ENCODE results near the gene KRTAP19-7. TPM values are rescaled to one million over a fixed set of nuclear protein-coding genes. Genes with fewer than 3 reads are reported as not detected.

KRTAP19-7 gene
- total RNA-seq, 1 donor from 2014 or later: not detected

DNA sequence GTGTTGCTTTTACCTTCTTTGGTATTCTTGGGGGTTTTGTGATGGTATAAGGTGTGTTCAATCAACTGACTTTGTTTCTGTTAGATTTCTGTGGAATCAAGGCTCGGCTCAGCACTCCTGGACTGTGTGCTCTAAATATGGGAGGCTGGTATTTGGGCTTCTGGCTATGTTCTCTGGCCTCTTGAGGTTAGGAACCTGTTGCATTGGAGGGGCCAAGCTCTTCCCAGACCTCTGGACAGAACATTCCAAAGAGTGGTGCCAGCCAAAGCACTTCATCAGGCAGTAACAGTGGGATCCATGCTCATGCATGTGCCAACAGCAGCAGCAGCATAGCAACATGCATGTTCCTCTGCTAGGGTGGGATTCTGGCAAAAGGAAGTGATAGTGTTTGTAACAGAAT lies 8.3 kb downstream of the KRTAP19-7 start:
- peaks cover 44% of the 10 kb centered on the region for H3K9me3 Mint-ChIP-seq (ENCODE audit: low read depth)
- no peaks in the 10 kb centered on the region for H3K27me3 Mint-ChIP-seq (ENCODE audit: low read depth)
- H3K4me3 Mint-ChIP-seq (ENCODE audit: unreplicated experiment): no peak overlapping the region
- no peak for DNase-seq (ENCODE audit: low spot score)
- H3K4me1 Mint-ChIP-seq (ENCODE audit: low read depth): no peaks in the 10 kb centered on the region
- TF ChIP-seq, protein P1, sequence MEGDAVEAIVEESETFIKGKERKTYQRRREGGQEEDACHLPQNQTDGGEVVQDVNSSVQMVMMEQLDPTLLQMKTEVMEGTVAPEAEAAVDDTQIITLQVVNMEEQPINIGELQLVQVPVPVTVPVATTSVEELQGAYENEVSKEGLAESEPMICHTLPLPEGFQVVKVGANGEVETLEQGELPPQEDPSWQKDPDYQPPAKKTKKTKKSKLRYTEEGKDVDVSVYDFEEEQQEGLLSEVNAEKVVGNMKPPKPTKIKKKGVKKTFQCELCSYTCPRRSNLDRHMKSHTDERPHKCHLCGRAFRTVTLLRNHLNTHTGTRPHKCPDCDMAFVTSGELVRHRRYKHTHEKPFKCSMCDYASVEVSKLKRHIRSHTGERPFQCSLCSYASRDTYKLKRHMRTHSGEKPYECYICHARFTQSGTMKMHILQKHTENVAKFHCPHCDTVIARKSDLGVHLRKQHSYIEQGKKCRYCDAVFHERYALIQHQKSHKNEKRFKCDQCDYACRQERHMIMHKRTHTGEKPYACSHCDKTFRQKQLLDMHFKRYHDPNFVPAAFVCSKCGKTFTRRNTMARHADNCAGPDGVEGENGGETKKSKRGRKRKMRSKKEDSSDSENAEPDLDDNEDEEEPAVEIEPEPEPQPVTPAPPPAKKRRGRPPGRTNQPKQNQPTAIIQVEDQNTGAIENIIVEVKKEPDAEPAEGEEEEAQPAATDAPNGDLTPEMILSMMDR (IDR thresholded peaks at IDR 0.05): no peak
- H3K36me3 Mint-ChIP-seq (ENCODE audit: low read depth): no peaks in the 10 kb centered on the region
- H3K27ac Mint-ChIP-seq (ENCODE audit: unreplicated experiment): no peak overlapping the region

DNA sequence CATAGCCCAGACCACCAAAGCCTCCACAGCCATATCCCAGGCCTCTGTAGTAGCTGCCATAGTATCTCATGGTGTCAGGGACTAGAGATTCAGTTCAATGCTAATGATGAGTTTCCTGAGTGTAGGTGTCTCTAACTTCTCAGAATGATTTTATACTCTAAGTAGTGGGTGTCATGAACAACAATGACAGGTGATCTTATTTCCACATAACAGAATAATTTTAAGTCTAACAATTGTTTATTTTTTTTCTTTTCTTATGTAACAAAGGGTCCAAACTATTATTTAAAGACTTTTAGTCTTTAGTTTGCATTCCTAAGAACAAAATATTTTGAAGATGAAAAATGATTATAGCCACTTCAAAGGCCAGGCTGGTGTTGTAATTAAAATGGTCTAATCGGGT lies 19.4 kb downstream of the KRTAP19-7 start, which contains the start of gene KRTAP19-6:
TSS of gene KRTAP19-6 (minus strand) at position 101 of the 400 bp plus-strand sequence. CDS start at position 70, 31 bp downstream.
- no peaks in the 10 kb centered on the region for H3K27me3 Mint-ChIP-seq (ENCODE audit: low read depth)
- TF ChIP-seq, protein P1 (IDR thresholded peaks at IDR 0.05): no peak
- no peak within 1 kb of the TSS for H3K4me3 Mint-ChIP-seq (ENCODE audit: unreplicated experiment)
- DNase-seq (ENCODE audit: low spot score): no peak
- peaks cover 7% of the 10 kb centered on the region for H3K9me3 Mint-ChIP-seq (ENCODE audit: low read depth)
- peaks cover 4% of the 10 kb centered on the region for H3K36me3 Mint-ChIP-seq (ENCODE audit: low read depth)
- H3K4me1 Mint-ChIP-seq (ENCODE audit: low read depth): no peaks in the 10 kb centered on the region
- no peak within 1 kb of the TSS for H3K27ac Mint-ChIP-seq (ENCODE audit: unreplicated experiment)

DNA sequence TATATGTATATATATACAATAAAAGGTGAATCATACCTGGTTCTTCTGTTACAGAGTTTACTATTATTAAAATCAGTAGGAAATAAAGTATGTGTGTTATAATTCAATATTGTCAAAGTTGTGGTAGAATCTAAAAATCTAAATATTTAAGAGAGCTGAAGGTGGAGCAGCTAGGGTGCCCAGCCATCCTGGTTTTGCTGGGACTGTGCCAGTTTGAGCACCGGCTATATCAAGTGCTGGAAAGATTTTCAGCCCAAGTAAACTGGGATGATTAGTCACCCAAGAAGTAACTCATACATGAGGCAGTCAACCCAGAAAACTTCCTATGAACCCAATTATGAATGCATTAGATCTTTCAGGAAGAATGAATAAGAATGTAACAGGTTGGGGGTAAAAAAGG lies 42.2 kb downstream of the KRTAP19-7 start:
- no peak for DNase-seq (ENCODE audit: low spot score)
- Mint-ChIP-seq H3K9me3 (ENCODE audit: low read depth) (peaks cover 15% of the 10 kb centered on the region), H3K27me3 (ENCODE audit: low read depth) (peaks cover 3% of the 10 kb centered on the region), H3K4me1 (ENCODE audit: low read depth) (no peaks in the 10 kb centered on the region), H3K27ac (ENCODE audit: unreplicated experiment) (no peak overlapping the region), H3K4me3 (ENCODE audit: unreplicated experiment) (no peak overlapping the region), H3K36me3 (ENCODE audit: low read depth) (no peaks in the 10 kb centered on the region)
- TF ChIP-seq, protein P1 (IDR thresholded peaks at IDR 0.05): no peak

DNA sequence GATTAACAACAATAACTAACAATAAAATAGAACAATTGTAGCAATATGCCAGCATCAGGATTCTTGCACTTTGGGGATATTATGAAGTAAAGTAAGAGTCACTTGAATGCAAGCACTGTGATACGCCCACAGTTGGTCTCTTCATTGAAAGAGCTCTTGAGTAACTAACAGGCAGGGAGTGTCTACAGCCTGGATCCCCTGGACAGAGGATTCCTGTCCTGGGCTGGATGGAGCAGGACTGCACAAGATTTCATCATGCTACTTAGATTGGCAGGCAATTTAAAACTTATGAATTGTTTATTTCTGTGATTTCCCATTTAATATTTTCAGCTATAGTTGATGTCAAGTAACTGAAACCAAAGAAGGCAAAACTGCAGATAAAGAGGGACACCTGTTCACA lies 45.4 kb downstream of the KRTAP19-7 start:
- H3K27ac Mint-ChIP-seq (ENCODE audit: unreplicated experiment): no peak overlapping the region
- H3K4me3 Mint-ChIP-seq (ENCODE audit: unreplicated experiment): no peak overlapping the region
- no peak for DNase-seq (ENCODE audit: low spot score)
- TF ChIP-seq, protein P1 (IDR thresholded peaks at IDR 0.05): no peak
- H3K36me3 Mint-ChIP-seq (ENCODE audit: low read depth): no peaks in the 10 kb centered on the region
- peaks cover 15% of the 10 kb centered on the region for H3K9me3 Mint-ChIP-seq (ENCODE audit: low read depth)
- no peaks in the 10 kb centered on the region for H3K4me1 Mint-ChIP-seq (ENCODE audit: low read depth)
- peaks cover 2% of the 10 kb centered on the region for H3K27me3 Mint-ChIP-seq (ENCODE audit: low read depth)

Other genes starting within 250 kb of the KRTAP19-7 start
- gene KRTAP26-1, start 241.0 kb downstream of the KRTAP19-7 start, total RNA-seq: not detected in 3 replicates
- gene KRTAP27-1, start 223.6 kb downstream of the KRTAP19-7 start, total RNA-seq: not detected in 3 replicates
- not detected in 3 replicates for gene KRTAP23-1, start 212.7 kb downstream of the KRTAP19-7 start, total RNA-seq
- gene KRTAP13-2, start 189.0 kb downstream of the KRTAP19-7 start, total RNA-seq: not detected in 3 replicates
- gene KRTAP13-1, start 165.3 kb downstream of the KRTAP19-7 start, total RNA-seq: not detected in 3 replicates
- not detected in 3 replicates for gene KRTAP13-3, start 135.4 kb downstream of the KRTAP19-7 start, total RNA-seq
- gene KRTAP13-4, start 131.1 kb downstream of the KRTAP19-7 start, total RNA-seq: not detected in 3 replicates
- not detected in 3 replicates for gene KRTAP15-1, start 121.0 kb downstream of the KRTAP19-7 start, total RNA-seq
- gene KRTAP19-1, start 80.9 kb downstream of the KRTAP19-7 start, total RNA-seq: not detected in 3 replicates
- gene KRTAP19-2, start 73.9 kb downstream of the KRTAP19-7 start, total RNA-seq: not detected in 3 replicates
- not detected in 3 replicates for gene KRTAP19-3, start 69.3 kb downstream of the KRTAP19-7 start, total RNA-seq
- not detected in 3 replicates for gene KRTAP19-4, start 64.1 kb downstream of the KRTAP19-7 start, total RNA-seq
- not detected in 3 replicates for gene KRTAP19-5, start 59.2 kb downstream of the KRTAP19-7 start, total RNA-seq
- gene KRTAP19-6, start 19.4 kb downstream of the KRTAP19-7 start, total RNA-seq: not detected in 3 replicates
- gene KRTAP22-2, start 29.1 kb upstream of the KRTAP19-7 start, total RNA-seq: not detected in 3 replicates
- not detected in 3 replicates for gene KRTAP6-3, start 31.1 kb upstream of the KRTAP19-7 start, total RNA-seq
- gene KRTAP6-2, start 37.6 kb upstream of the KRTAP19-7 start, total RNA-seq: not detected in 3 replicates
- not detected in 3 replicates for gene KRTAP22-1, start 39.8 kb upstream of the KRTAP19-7 start, total RNA-seq
- not detected in 3 replicates for gene KRTAP6-1, start 52.6 kb upstream of the KRTAP19-7 start, total RNA-seq
- not detected in 3 replicates for gene KRTAP20-1, start 55.1 kb upstream of the KRTAP19-7 start, total RNA-seq
- not detected in 3 replicates for gene KRTAP20-4, start 59.3 kb upstream of the KRTAP19-7 start, total RNA-seq
- gene KRTAP20-2, start 73.9 kb upstream of the KRTAP19-7 start, total RNA-seq: not detected in 3 replicates
- not detected in 3 replicates for gene KRTAP20-3, start 81.5 kb upstream of the KRTAP19-7 start, total RNA-seq
- not detected in 3 replicates for gene KRTAP21-3, start 157.5 kb upstream of the KRTAP19-7 start, total RNA-seq
- not detected in 3 replicates for gene KRTAP21-2, start 185.9 kb upstream of the KRTAP19-7 start, total RNA-seq
- not detected in 3 replicates for gene KRTAP21-1, start 194.1 kb upstream of the KRTAP19-7 start, total RNA-seq